Measurements from ENCODE around the gene SEC22C.

The SEC22C gene

DNA sequence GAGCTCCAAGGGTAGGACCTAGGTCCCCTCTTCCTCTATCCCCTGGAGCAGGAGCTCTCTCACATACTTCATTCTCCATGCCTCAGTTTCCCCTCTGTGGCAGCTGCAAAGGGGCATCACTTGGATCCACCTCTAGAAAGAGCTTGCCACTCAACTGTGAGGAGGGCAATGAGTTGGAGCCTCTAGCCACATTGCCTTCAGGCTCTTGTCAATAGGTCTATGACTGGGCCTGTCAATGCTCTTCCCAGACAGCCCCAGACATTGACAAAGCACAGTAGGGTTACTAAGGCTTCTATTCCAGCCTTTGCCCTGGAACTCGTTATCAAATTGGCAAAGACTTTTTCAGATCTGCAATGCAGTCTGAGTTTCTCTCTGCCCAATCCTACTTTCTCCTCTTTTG, 83.7 kb downstream of the SEC22C start:
- DNase-seq (ENCODE audit: low read depth in 2 of 2) = no peak

Measured in stimulated activated CD8-positive, alpha-beta memory T cell treated with anti-CD3 and anti-CD28 coated beads, Interleukin-15, amount 100 ng/mL, for 48 hours (primary cell).